Measurements from ENCODE around the gene THAP7. TPM values are rescaled to one million over a fixed set of nuclear protein-coding genes. Genes with fewer than 3 reads are reported as not detected.

THAP7 gene
- total and polyA plus RNA-seq, 9 of the 15 experiments (the other 6 are each of a cell fraction or from before 2014, with no cell fraction given), result 7.9 to 263 (median 84.1) TPM

DNA sequence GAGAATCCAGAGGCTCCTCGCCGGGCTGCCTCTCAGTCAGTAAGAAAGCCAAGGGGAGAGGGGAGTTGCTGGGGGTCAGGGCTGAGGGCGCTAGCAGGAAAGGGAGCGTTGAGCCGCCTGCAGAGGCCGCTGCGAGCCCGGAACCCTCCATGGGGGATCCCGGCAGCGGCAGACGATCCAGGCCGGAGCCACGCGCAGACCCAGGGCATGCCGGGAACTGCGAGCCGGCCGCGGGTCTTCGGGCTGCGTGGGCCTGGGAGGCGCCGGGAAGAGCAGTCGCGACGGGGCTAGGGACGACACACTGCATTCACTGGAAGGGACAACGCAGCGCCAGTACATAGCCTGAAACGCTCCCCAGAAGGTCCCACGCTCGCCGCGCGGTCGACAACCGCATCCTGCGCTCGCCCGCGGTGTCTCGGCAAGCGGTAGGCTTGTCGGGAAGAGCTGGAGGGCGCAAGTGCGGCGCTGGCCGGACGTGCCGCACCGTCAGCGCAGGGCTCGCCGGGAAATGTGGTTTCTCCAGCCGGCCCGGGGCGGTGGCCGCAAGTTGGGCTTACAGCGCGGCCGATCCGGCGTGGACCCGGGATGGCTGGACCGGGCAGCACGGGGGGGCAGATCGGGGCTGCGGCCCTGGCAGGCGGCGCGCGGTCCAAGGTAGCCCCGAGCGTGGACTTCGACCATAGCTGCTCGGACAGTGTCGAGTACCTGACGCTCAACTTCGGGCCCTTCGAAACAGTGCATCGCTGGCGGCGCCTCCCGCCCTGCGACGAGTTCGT, 19.9 kb downstream of the THAP7 start, which contains the start of gene LZTR1 (continued):
- no peak for TF ChIP-seq TARDBP (IDR thresholded peaks at IDR 0.05)
- TF ChIP-seq, protein P1, sequence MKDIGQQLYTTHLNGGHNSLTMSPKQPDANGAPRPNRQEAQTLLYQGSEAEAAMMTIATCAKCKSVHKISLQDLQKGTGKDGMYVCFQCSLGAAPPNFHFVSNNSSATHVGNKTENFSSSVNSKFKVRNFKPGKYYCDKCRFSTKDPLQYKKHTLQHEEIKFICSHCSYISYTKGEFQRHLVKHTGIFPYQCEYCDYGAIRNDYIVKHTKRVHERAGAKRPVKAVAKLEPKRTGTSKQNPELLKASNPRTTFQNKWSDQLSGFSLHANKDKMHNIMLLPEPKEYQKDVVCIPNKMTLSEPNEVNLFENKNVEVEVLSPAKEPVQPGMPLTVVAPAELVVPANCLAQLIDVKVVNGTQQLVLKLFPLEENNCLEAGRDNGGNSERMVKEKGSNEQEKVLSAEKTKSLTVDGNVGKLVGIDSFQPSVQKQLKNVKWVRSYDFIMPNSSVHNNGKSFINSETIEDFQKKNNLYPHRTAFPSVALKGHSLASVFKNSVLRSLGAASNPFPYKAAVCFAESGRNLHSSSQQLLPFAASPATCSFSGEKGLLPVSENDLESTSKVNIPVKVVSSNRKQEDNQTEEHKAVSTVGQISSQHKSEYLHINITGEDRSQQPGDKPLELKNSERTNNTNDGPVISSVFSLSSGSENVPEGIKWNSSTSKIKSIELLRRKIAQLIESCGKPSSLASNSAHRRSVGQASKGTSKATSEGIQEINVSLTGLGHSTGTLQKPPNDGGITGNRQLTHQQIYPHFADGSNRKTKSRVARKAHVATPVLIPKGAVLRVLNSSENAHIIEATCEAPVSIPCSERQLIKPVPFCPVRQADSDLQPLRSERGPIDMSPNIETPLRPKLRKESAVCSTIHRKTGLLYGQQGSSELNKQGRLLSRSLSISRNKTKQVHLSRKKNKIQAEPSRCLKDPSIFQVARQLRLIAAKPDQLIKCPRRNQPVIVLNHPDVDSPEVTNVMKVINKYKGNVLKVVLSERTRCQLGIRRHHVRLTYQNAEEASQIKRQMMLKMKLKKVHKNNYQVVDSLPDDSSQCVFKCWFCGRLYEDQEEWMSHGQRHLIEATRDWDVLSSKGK (CRISPR knock-in tag; IDR thresholded peaks at IDR 0.05), result no peak
- TF ChIP-seq FOXA3 (CRISPR knock-in tag; conservative IDR thresholded peaks at IDR 0.05 in 1 of 2, IDR thresholded peaks at IDR 0.05 in 1 of 2), result no peak
- TF ChIP-seq, protein P2, sequence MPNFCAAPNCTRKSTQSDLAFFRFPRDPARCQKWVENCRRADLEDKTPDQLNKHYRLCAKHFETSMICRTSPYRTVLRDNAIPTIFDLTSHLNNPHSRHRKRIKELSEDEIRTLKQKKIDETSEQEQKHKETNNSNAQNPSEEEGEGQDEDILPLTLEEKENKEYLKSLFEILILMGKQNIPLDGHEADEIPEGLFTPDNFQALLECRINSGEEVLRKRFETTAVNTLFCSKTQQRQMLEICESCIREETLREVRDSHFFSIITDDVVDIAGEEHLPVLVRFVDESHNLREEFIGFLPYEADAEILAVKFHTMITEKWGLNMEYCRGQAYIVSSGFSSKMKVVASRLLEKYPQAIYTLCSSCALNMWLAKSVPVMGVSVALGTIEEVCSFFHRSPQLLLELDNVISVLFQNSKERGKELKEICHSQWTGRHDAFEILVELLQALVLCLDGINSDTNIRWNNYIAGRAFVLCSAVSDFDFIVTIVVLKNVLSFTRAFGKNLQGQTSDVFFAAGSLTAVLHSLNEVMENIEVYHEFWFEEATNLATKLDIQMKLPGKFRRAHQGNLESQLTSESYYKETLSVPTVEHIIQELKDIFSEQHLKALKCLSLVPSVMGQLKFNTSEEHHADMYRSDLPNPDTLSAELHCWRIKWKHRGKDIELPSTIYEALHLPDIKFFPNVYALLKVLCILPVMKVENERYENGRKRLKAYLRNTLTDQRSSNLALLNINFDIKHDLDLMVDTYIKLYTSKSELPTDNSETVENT (CRISPR knock-in tag; IDR thresholded peaks at IDR 0.05), result peak; percentile 98
- peak; percentile 5 for TF ChIP-seq CHD4 (IDR thresholded peaks at IDR 0.05; ENCODE audit: insufficient read depth, insufficient replicate concordance, low read depth, low read length, poor library complexity, severe bottlenecking)
- TF ChIP-seq ZNF707 (CRISPR knock-in tag; conservative IDR thresholded peaks at IDR 0.05), result no peak; the same call in 1 of the 2 replicates
- TF ChIP-seq ESRRB (CRISPR knock-in tag; IDR thresholded peaks at IDR 0.05; ENCODE audit: borderline replicate concordance), result no peak
- no peak for TF ChIP-seq NR2C2 (CRISPR knock-in tag; IDR thresholded peaks at IDR 0.05)
- TF ChIP-seq NR2C2 (tag; IDR thresholded peaks at IDR 0.05), result no peak
- TF ChIP-seq C11orf30 (IDR thresholded peaks at IDR 0.05; ENCODE audit: low read depth), result no peak
- no peak for TF ChIP-seq NFE2 (IDR thresholded peaks at IDR 0.05; ENCODE audit: low read depth)
- TF ChIP-seq, protein P3, sequence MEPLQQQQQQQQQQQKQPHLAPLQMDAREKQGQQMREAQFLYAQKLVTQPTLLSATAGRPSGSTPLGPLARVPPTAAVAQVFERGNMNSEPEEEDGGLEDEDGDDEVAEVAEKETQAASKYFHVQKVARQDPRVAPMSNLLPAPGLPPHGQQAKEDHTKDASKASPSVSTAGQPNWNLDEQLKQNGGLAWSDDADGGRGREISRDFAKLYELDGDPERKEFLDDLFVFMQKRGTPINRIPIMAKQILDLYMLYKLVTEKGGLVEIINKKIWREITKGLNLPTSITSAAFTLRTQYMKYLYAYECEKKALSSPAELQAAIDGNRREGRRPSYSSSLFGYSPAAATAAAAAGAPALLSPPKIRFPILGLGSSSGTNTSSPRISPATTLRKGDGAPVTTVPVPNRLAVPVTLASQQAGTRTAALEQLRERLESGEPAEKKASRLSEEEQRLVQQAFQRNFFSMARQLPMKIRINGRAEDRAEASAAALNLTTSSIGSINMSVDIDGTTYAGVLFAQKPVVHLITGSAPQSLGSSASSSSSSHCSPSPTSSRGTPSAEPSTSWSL (CRISPR knock-in tag; IDR thresholded peaks at IDR 0.05; ENCODE audit: borderline replicate concordance), result peak; percentile 95
- TF ChIP-seq, protein P4, sequence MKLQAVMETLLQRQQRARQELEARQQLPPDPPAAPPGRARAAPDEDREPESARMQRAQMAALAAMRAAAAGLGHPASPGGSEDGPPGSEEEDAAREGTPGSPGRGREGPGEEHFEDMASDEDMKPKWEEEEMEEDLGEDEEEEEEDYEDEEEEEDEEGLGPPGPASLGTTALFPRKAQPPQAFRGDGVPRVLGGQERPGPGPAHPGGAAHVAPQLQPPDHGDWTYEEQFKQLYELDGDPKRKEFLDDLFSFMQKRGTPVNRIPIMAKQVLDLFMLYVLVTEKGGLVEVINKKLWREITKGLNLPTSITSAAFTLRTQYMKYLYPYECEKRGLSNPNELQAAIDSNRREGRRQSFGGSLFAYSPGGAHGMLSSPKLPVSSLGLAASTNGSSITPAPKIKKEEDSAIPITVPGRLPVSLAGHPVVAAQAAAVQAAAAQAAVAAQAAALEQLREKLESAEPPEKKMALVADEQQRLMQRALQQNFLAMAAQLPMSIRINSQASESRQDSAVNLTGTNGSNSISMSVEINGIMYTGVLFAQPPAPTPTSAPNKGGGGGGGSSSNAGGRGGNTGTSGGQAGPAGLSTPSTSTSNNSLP (IDR thresholded peaks at IDR 0.05; ENCODE audit: borderline replicate concordance, low read depth, low read length), result no peak; the same call in 1 of the 2 replicates
- no peak for TF ChIP-seq CHAMP1 (IDR thresholded peaks at IDR 0.05)
- peak; percentile 79; the same call in 1 of the 2 replicates for TF ChIP-seq ZNF354B (CRISPR knock-in tag; IDR thresholded peaks at IDR 0.05)
